ENCODE data around the gene PSEN1. TPM values are rescaled to one million over a fixed set of nuclear protein-coding genes. Genes with fewer than 3 reads are reported as not detected.

The PSEN1 gene
- total and polyA plus RNA-seq, 2 of the 8 experiments (the other 6 are each of a cell fraction or from before 2014, with no cell fraction given) = 10.1 to 38.7 TPM

GRCh38 chr14:73234029-73234428, 97.7 kb downstream of the PSEN1 start (continued):
- no peak for TF ChIP-seq CHD7 (IDR thresholded peaks at IDR 0.05; ENCODE audit: insufficient replicate concordance, low read length)
- no peak for TF ChIP-seq NANOG (IDR thresholded peaks at IDR 0.05; ENCODE audit: insufficient read depth, low read depth, low read length, poor library complexity, severe bottlenecking)
- no peak for TF ChIP-seq SP1 (IDR thresholded peaks at IDR 0.05; ENCODE audit: low read depth, low read length)
- no peak for TF ChIP-seq POLR2A (IDR thresholded peaks at IDR 0.05; ENCODE audit: control extremely low read depth in 1 of 2, low read depth in 2 of 2, low read length in 2 of 2)
- no peak for TF ChIP-seq CREB1 (IDR thresholded peaks at IDR 0.05)
- no peak for TF ChIP-seq EGR1 (IDR thresholded peaks at IDR 0.05; ENCODE audit: borderline replicate concordance, low read depth, low read length)
- no peak for TF ChIP-seq POLR2AphosphoS5 (IDR thresholded peaks at IDR 0.05; ENCODE audit: low read depth, low read length)
- no peak for TF ChIP-seq BCL11A (IDR thresholded peaks at IDR 0.05; ENCODE audit: low read depth in 2 of 2, low read length in 2 of 2)
- no peak for TF ChIP-seq MAX (IDR thresholded peaks at IDR 0.05)
- no peak for TF ChIP-seq GABPA (IDR thresholded peaks at IDR 0.05; ENCODE audit: borderline replicate concordance, insufficient read depth, low read length)
- TF ChIP-seq SIRT6 (IDR thresholded peaks at IDR 0.05; ENCODE audit: low read length) = no peak
- no peak for TF ChIP-seq TEAD4 (IDR thresholded peaks at IDR 0.05; ENCODE audit: low read depth, low read length)
- TF ChIP-seq E2F6 (IDR thresholded peaks at IDR 0.05) = no peak

Data from H1 (cell line).